H7 (cell line): Measurements from ENCODE around the gene ZNF618. TPM values are rescaled to one million over a fixed set of nuclear protein-coding genes. Genes with fewer than 3 reads are reported as not detected.
"Not testable (repeated sequence)": the region's sequence is repeated elsewhere in the genome, so short reads cannot be mapped to it uniquely, and the experiment has no call there.

ENCODE experiments used
- DNase-seq: peaks from one replicate; pipeline ENCODE4 v3.0.0; 2012
- H3K27me3 ChIP-seq: 2 replicates; pipeline ENCODE4 v1.6.0; 2011; ENCODE audit warnings: mild to moderate bottlenecking, low read length; ENCODE audit not compliant: control insufficient read depth, insufficient read depth
- H3K36me3 ChIP-seq: replicated peaks from 2 replicates; pipeline ENCODE4 v1.5.1; 2011; ENCODE audit warnings: low read length; ENCODE audit not compliant: control insufficient read depth, insufficient read depth
- H3K4me3 ChIP-seq: 2 replicates; pipeline ENCODE4 v1.5.1; 2011; ENCODE audit warnings: low read depth, mild to moderate bottlenecking, control low read depth, low read length, moderate library complexity; ENCODE audit not compliant: insufficient read depth
- total RNA-seq: library from RNA; depleted of rRNA; stranded (reverse); fragments of >200 nt; shearing (Covaris generic); gene quantifications from 2 replicates; pipeline ENCODE4 v1.2.3, GENCODE V29; 2014

ZNF618 gene
- total RNA-seq, 1 experiment from 2014 or later: 6.6 TPM

DNA sequence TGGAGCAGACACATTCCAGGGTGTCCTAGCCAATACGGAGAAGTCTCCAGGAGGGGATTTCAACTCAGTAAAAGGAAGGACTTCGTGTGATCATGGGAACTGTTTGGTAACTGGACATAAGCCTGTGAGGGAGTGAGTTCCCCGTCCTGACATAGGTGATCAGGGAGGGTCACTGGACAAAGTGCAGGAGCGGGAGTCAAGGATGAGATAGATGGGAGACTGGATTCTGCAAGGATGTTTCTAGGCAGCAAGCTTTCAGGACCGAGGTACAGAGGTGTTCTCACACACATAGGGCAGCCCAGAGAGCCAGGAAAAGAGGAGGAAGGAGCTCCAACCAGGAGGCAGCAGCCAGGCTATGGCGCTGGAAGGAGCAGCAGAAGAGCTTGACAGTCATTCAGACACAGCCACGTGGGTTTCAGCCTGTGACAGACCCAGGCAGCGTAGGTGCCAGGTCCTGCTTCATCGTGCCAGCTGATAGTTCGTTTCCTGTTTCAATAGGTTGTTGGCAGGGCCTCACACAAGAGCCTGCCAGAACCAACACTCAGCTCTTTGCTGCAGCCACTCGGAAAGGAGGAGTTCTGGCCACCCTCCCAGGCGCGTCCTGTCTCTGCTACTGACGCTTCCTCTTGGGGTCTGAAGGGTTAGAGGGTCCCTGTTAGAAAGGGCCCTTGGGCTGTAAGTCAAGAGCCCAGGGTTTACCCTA, 117.9 kb downstream of the ZNF618 start:
- H3K27me3 ChIP-seq: no peaks in the 10 kb centered on the region
- DNase-seq: no peak

DNA sequence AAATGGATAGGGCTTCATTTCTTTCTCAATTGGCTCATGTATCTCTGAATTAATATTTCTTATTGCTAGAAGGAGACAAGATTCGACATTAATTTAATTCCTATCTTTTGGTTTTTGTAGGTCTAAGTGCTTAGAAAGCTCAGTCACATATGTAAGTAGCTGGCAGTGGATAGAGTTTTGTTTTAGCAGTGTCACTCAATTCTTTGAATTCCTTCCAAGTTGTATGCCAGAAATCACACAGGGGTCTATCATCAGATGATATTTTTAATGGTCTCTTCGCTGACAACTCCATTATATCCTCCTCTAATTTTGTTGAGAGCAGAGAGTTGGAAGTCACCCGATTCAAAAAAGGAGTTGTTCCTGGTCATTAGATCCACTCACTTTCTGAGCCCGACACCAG, 119.3 kb downstream of the ZNF618 start:
- no peaks in the 10 kb centered on the region for H3K27me3 ChIP-seq
- DNase-seq: no peak
- H3K4me3 ChIP-seq: no peak overlapping the region
- H3K36me3 ChIP-seq: no peaks in the 10 kb centered on the region; the same call in 1 of the 2 replicates

More for the DNA sequence above, 117.9 kb downstream of the ZNF618 start:
- Histone ChIP-seq H3K4me3 (no peak overlapping the region), H3K36me3 (no peaks in the 10 kb centered on the region; the same call in 1 of the 2 replicates)

- no peaks in the 10 kb centered on the region for H3K27me3 ChIP-seq
- H3K4me3 ChIP-seq: no peak overlapping the region
- DNase-seq: no peak
- H3K36me3 ChIP-seq: peaks cover 1% of the 10 kb centered on the region; the same call in 1 of the 2 replicates
Measured at GRCh38 chr9:113995963-113996362, 119.9 kb downstream of the ZNF618 start.

DNA sequence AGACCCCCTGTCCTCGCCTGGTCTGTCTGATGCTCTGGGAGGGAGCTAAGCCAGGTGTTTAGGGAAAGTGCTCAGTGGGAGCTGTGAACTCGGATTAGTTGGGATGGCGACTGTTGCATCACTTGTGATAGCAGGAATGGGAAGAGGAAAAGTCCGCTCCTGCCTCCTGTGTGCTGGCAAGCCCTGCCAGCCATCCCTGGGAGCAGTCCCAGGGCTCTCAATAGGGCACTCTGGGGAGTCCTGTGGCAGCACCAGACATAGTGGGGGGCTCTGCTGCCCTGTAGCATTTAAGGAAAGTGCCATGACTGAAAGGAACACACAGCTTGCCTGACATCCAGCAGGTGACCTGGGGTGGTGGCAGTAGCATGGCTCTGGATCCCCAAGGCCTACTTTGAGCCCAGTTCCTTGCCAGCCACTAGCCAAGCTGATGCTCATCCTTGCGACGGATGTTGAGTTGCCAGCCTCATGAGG, 120.5 kb downstream of the ZNF618 start:
- Histone ChIP-seq H3K27me3 (no peaks in the 10 kb centered on the region), H3K36me3 (peaks cover 1% of the 10 kb centered on the region; the same call in 1 of the 2 replicates), H3K4me3 (no peak overlapping the region)
- no peak for DNase-seq

- H3K36me3 ChIP-seq, H3K4me3 ChIP-seq, DNase-seq, H3K27me3 ChIP-seq: not testable (repeated sequence)
Measured at GRCh38 chr9:113997064-113997463, 121.0 kb downstream of the ZNF618 start.

DNA sequence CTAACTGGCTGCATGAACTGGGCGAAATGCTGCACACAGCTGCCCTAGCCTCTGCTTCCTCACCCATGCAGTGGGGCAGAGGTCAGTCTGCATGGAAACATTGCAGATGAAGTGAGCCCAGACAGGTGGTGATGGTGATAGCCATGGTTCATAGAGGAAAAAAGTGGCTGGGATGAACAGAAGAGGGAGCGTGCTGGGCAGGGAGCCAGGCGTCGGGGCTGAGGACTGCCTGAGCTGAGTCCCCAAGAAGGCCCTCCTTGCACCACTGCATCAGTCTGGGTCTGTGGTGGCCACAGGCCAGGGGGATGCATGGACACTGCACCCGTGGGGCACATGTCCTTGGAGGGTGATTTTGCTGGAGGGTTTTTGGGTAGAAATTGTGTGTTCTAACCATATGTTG, 121.5 kb downstream of the ZNF618 start:
- Histone ChIP-seq H3K36me3 (peaks cover 1% of the 10 kb centered on the region; the same call in 1 of the 2 replicates), H3K27me3 (no peaks in the 10 kb centered on the region), H3K4me3 (no peak overlapping the region)
- DNase-seq: no peak

- no peak for DNase-seq
- Histone ChIP-seq H3K27me3 (no peaks in the 10 kb centered on the region), H3K36me3 (peaks cover 1% of the 10 kb centered on the region; the same call in 1 of the 2 replicates), H3K4me3 (no peak overlapping the region)
Measured at GRCh38 chr9:113998114-113998513, 122.0 kb downstream of the ZNF618 start.

- peak; percentile 81 for DNase-seq
- H3K36me3 ChIP-seq: peaks cover 1% of the 10 kb centered on the region; the same call in 1 of the 2 replicates
Measured at GRCh38 chr9:113998525-113999255, 122.6 kb downstream of the ZNF618 start.

DNA sequence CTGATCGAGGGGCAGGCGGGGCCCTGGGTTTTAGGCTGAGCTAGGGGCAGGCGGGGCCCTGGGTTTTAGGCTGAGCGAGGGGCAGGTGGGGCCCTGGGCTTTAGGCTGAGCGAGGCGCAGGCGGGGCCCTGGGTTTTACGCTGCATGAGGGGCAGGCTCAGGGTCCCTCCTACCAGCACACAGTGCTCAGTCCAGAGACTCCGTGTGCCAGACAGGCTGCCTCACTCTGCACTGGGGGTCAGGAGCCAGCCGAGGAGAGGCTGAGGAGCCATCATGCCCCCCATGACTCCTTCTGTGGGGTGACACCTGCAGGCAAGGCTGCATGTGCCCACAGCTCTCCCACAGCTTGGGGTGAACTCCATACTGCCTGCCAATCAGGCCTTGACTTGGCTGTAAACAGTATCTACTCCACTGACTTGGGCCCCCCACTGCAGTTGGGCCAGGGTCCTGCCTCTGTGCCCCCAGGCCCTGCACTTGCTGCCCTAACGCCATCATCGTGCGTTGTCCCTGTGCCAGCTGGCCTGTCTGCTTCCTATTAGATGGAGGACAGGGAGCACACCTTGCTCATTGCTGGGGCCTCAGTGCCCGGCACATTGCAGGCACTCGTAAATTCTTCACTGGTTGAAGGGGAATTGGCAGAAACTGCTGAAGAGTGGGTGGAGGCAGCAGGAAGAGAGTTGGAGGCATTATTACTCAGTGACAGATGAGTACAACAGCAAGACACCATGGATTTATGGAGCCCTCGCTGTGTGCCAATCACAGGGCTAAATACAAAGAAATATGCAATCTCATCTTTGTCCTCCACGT, 123.3 kb downstream of the ZNF618 start:
- Histone ChIP-seq H3K4me3 (no peak overlapping the region), H3K36me3 (peaks cover 1% of the 10 kb centered on the region; the same call in 1 of the 2 replicates), H3K27me3 (no peaks in the 10 kb centered on the region)
- peak; percentile 23 for DNase-seq

More at GRCh38 chr9:113998525-113999255, 122.6 kb downstream of the ZNF618 start:
- Histone ChIP-seq H3K4me3 (no peak overlapping the region), H3K27me3 (no peaks in the 10 kb centered on the region)

GRCh38 chr9:114000063-114000454, 124.0 kb downstream of the ZNF618 start:
- peaks cover 1% of the 10 kb centered on the region; the same call in 1 of the 2 replicates for H3K36me3 ChIP-seq
- H3K4me3 ChIP-seq: no peak overlapping the region
- no peaks in the 10 kb centered on the region for H3K27me3 ChIP-seq
- peak; percentile 16 for DNase-seq

DNA sequence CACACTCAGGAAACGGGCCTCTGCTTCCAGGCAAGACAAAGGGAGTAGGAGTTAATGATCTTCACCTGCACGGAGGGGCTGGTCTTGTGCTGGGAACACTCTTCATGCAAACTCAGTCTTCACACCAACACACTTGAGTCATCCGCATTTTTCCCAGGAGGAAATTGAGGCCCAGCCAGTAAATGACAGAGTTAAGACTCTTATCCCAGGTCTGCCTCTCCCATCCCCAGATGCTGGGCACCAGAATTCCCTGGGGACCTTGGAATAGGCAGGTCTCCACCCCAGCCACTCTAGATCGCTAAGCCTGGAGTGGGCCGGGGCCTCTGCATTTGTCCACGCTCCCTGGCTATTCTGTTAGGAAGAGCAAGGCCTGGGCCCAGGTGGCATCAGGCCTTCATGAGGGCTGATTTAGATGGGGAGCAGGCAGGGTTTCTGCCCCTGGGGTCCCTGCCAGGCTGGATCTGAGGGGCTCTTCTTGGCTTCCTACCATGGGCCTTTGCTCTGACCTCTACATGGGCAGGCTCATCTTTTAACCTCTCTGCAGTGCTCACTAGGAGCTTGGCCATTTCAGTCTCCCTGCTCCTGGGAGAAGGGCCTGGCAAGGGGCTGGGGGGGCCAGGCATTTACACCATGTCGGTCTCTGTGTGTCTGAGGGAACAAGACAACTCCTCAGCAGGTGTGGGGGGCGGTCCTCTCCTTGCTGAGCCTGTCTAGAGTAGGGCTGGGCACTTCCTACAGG, 124.7 kb downstream of the ZNF618 start:
- peak; percentile 17 for DNase-seq
- peaks cover 3% of the 10 kb centered on the region for H3K36me3 ChIP-seq
- H3K27me3 ChIP-seq: no peaks in the 10 kb centered on the region
- H3K4me3 ChIP-seq: no peak overlapping the region

GRCh38 chr9:114001410-114001685, 125.2 kb downstream of the ZNF618 start:
- H3K36me3 ChIP-seq: peaks cover 3% of the 10 kb centered on the region
- peak; percentile 18 for DNase-seq
- H3K4me3 ChIP-seq: no peak overlapping the region
- H3K27me3 ChIP-seq: no peaks in the 10 kb centered on the region

DNA sequence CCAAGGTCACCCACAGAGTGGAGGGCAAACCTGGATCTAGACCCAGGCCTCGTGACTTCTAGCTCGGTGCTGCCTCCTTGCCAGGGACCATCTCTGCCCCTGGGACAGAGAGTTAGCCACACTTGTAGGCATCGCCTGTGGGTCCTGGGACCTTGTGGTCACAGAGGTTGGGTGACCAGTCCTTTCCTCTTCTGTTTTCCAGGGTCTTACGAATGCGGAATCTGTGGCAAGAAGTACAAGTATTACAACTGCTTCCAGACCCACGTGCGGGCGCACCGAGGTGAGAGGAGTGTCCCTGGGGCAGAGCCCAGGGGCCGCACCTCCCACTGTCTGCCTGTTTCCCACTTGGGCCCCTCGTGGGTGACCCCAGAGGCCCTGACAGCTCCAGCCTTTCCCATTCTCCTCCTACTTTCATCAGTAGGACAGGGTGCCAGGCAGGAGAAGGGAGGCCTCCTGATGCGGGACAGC, 125.7 kb downstream of the ZNF618 start:
- peak; percentile 25 for DNase-seq
- Histone ChIP-seq H3K4me3 (no peak overlapping the region), H3K36me3 (peaks cover 5% of the 10 kb centered on the region), H3K27me3 (no peaks in the 10 kb centered on the region)
